SK-N-SH (cell line): Measurements from ENCODE around the gene PCDHB1. TPM values are rescaled to one million over a fixed set of nuclear protein-coding genes. Genes with fewer than 3 reads are reported as not detected.

ENCODE experiments used
- CTCF ChIA-PET: fragments of 300-600, 350-600 bp; formaldehyde crosslinking; extraction: SDS; loops from one replicate; lab custom pipeline; 2021; lab: Yijun Ruan, JAX
- POLR2A ChIA-PET: fragments of 350-600 bp; sonication (Branson Sonifier 250); formaldehyde crosslinking; extraction: SDS; loops from one replicate; lab custom pipeline; 2020; ENCODE audit warnings: antibody characterized with exemption, inconsistent platforms; lab: Yijun Ruan, JAX
- DNase-seq: peaks from one replicate; pipeline ENCODE4 v3.0.0; 2012
- H2AFZ ChIP-seq: fragments of 200-600 bp; sonication (generic); 2 replicates; pipeline ENCODE4 v1.8.1; 2016; ENCODE audit warnings: antibody characterized with exemption, mild to moderate bottlenecking, low read depth
- H3F3A ChIP-seq: fragments of 200-600 bp; sonication (generic); replicated peaks from 2 replicates; pipeline ENCODE3; 2016; ENCODE audit warnings: antibody characterized with exemption, mild to moderate bottlenecking; ENCODE audit not compliant: insufficient read depth
- H3K27ac ChIP-seq, 2 experiments: fragments of 200-500 bp in 1 of 2; fragments of 200-600 bp in 1 of 2; sonication (Bioruptor generic) in 1 of 2; sonication (generic), shearing (Covaris generic) in 1 of 2; 2 replicates each; pipeline versions ENCODE4 v1.5.1 to v1.6.1; 2014 to 2016; ENCODE audit warnings: low read depth in 2 of 2, inconsistent platforms in 1 of 2, low read length in 1 of 2, mild to moderate bottlenecking in 1 of 2, mixed read lengths in 1 of 2
- H3K27me3 ChIP-seq: fragments of 200-600 bp; sonication (generic), shearing (Covaris generic); 2 replicates; pipeline ENCODE4 v1.6.1; 2016; ENCODE audit warnings: mixed run types; ENCODE audit not compliant: insufficient read depth
- H3K36me3 ChIP-seq, 2 experiments: fragments of 200-500 bp in 1 of 2; fragments of 200-600 bp in 1 of 2; sonication (Bioruptor generic) in 1 of 2; sonication (generic) in 1 of 2; replicated peaks in 1 of 2; 2 replicates each; pipeline versions ENCODE3 to v1.5.1; 2014 to 2016; ENCODE audit warnings: low read length in 1 of 2, mild to moderate bottlenecking in 1 of 2; ENCODE audit not compliant: insufficient read depth in 2 of 2, control insufficient read depth in 1 of 2
- H3K4me1 ChIP-seq, 2 experiments: fragments of 200-500 bp in 1 of 2; fragments of 200-600 bp in 1 of 2; sonication (Bioruptor generic) in 1 of 2; sonication (generic), shearing (Covaris generic) in 1 of 2; 2 replicates each; pipeline versions ENCODE4 v1.5.1 to v1.6.1; 2014 to 2016; ENCODE audit warnings: low read depth in 1 of 2, low read length in 1 of 2, mixed run types in 1 of 2; ENCODE audit not compliant: insufficient read depth in 2 of 2, control insufficient read depth in 1 of 2
- H3K4me2 ChIP-seq: fragments of 200-600 bp; sonication (generic), shearing (Covaris generic); 2 replicates; pipeline ENCODE4 v1.6.1; 2017; ENCODE audit warnings: mixed run types
- H3K4me3 ChIP-seq, 2 experiments: fragments of 200-500 bp in 1 of 2; fragments of 200-600 bp in 1 of 2; sonication (Bioruptor generic) in 1 of 2; sonication (generic), shearing (Covaris generic) in 1 of 2; 2 replicates each; pipeline versions ENCODE4 v1.5.1 to v1.8.1; 2014 to 2016; ENCODE audit warnings: low read depth in 2 of 2, inconsistent platforms in 1 of 2, low read length in 1 of 2, mild to moderate bottlenecking in 1 of 2, mixed read lengths in 1 of 2, moderate library complexity in 1 of 2
- H3K79me2 ChIP-seq: fragments of 200-600 bp; sonication (generic); 2 replicates; pipeline ENCODE4 v1.8.1; 2017; ENCODE audit warnings: mild to moderate bottlenecking; ENCODE audit not compliant: insufficient read depth
- H3K9ac ChIP-seq: fragments of 200-600 bp; sonication (generic); 2 replicates; pipeline ENCODE4 v1.6.1; 2017; ENCODE audit warnings: mixed run types
- H3K9me2 ChIP-seq: fragments of 200-600 bp; sonication (generic); 2 replicates; pipeline ENCODE4 v1.6.1; 2017; ENCODE audit warnings: mixed run types
- H3K9me3 ChIP-seq: fragments of 200-600 bp; sonication (generic); 2 replicates; pipeline ENCODE4 v1.6.1; 2017; ENCODE audit warnings: mixed run types, mild to moderate bottlenecking, moderate library complexity
- H4K20me1 ChIP-seq: fragments of 200-600 bp; sonication (generic); 2 replicates; pipeline ENCODE4 v1.6.1; 2017; ENCODE audit warnings: mild to moderate bottlenecking, mixed run types; ENCODE audit not compliant: insufficient read depth
- CTCF ChIP-seq: fragments of 200-600 bp; sonication (generic); IDR thresholded peaks from 2 replicates; pipeline ENCODE4 v1.6.1; 2017; ENCODE audit warnings: antibody characterized with exemption, mild to moderate bottlenecking, moderate library complexity
- EZH2phosphoT487 ChIP-seq: fragments of 200-600 bp; sonication (generic); IDR thresholded peaks from 2 replicates; pipeline ENCODE4 v1.6.1; 2017; ENCODE audit warnings: low read depth, mixed run types, mild to moderate bottlenecking, antibody characterized with exemption, moderate library complexity, borderline replicate concordance
- FOXJ3 ChIP-seq: sonication (generic); formaldehyde crosslinking; IDR thresholded peaks from 2 replicates; pipeline ENCODE4 v1.5.1; 2020; ENCODE audit warnings: mild to moderate bottlenecking, missing genetic modification reagents
- GABPA ChIP-seq: IDR thresholded peaks from 2 replicates; pipeline ENCODE4 v1.4.0; 2012; ENCODE audit warnings: low read depth, mild to moderate bottlenecking
- GATA2 ChIP-seq: sonication (generic); formaldehyde crosslinking; IDR thresholded peaks from 2 replicates; pipeline ENCODE4 v1.5.0; 2020; ENCODE audit warnings: mild to moderate bottlenecking, missing genetic modification reagents
- IRF3 ChIP-seq: fragments of 150-350 bp; IDR thresholded peaks from 2 replicates; pipeline ENCODE4 v1.6.1; 2016; ENCODE audit warnings: mild to moderate bottlenecking, low read depth, low read length
- JUND ChIP-seq: IDR thresholded peaks from 2 replicates; pipeline ENCODE4 v1.4.0; 2012
- REST ChIP-seq: IDR thresholded peaks from 2 replicates; pipeline ENCODE4 v1.6.1; 2012; ENCODE audit warnings: mild to moderate bottlenecking, low read depth, low read length, moderate library complexity
- RXRA ChIP-seq: IDR thresholded peaks from 2 replicates; pipeline ENCODE4 v1.4.0; 2012; ENCODE audit warnings: low read depth, mild to moderate bottlenecking, borderline replicate concordance
- USF1 ChIP-seq: IDR thresholded peaks from 2 replicates; pipeline ENCODE4 v1.4.0; 2012; ENCODE audit warnings: low read depth, borderline replicate concordance
- WGBS: methylation state at CpG from one replicate; pipeline ENCODE4 v1.1.6; 2017; ENCODE audit warnings: low lambda C conversion rate; 5-methylcytosine and 5-hydroxymethylcytosine counted together
- polyA plus RNA-seq, 3 experiments: library from polyadenylated mRNA; depleted of rRNA; stranded (reverse); fragments of >200 nt; gene quantifications; 2 replicates each; pipeline ENCODE4 v1.2.3, GENCODE V29; 2012

The PCDHB1 gene
- polyA plus RNA-seq, 1 of the 3 experiments (the other 2 are of a cell fraction), result not detected

GRCh38 chr5:141105350-141105749 lies 54.2 kb downstream of the PCDHB1 start:
- POLR2A ChIA-PET, result no interaction called here

More at GRCh38 chr5:141105350-141105749, 54.2 kb downstream of the PCDHB1 start:
- H3K4me3 ChIP-seq, result no peak overlapping the region
- no peaks in the 10 kb centered on the region for H3K9me3 ChIP-seq
- H3K4me1 ChIP-seq, result no peaks in the 10 kb centered on the region
- H3K9me2 ChIP-seq, result no peaks in the 10 kb centered on the region
- H3F3A ChIP-seq, result no peaks in the 10 kb centered on the region
- no peak overlapping the region for H3K4me2 ChIP-seq
- H4K20me1 ChIP-seq, result no peaks in the 10 kb centered on the region
- no peak overlapping the region for H2AFZ ChIP-seq
- no peak for TF ChIP-seq RXRA
- TF ChIP-seq IRF3, result no peak
- no peak for TF ChIP-seq GATA2 (CRISPR knock-in tag)
- no peak for TF ChIP-seq GABPA
- TF ChIP-seq CTCF, result no peak
- no peak for TF ChIP-seq FOXJ3 (CRISPR knock-in tag)
- TF ChIP-seq EZH2phosphoT487, result no peak
- no peak for TF ChIP-seq JUND
- no peak for TF ChIP-seq USF1
- TF ChIP-seq REST, result no peak
- TF ChIP-seq, all 33 proteins: peak for 0
- CTCF ChIA-PET, result interaction anchor here (1.0 to 1.4 kb wide), 2 partner anchors 17 to 264 kb away, joined by 3 to 4 read pairs; partner anchors contain the start of genes PCDHA8 and PCDHB4
- H3K27me3 ChIP-seq, result no peaks in the 10 kb centered on the region
- 43% methylated on average over 2 of the region's 2 CpGs for WGBS
- no peak overlapping the region for H3K27ac ChIP-seq
- H3K79me2 ChIP-seq, result no peaks in the 10 kb centered on the region
- no peaks in the 10 kb centered on the region for H3K36me3 ChIP-seq
- no peak for DNase-seq
- H3K9ac ChIP-seq, result no peak overlapping the region

Other genes starting within 250 kb of the PCDHB1 start
- 1.2 and 1.4 TPM in 2 replicates for gene PCDHA4, start 244.3 kb upstream of the PCDHB1 start, polyA plus RNA-seq (2012; rRNA removed)
- 0.02 TPM in 2 replicates for gene PCDHA5, start 229.8 kb upstream of the PCDHB1 start, polyA plus RNA-seq (2012; rRNA removed)
- 0.02 and 0.03 TPM in 2 replicates for gene PCDHA6, start 223.4 kb upstream of the PCDHB1 start, polyA plus RNA-seq (2012; rRNA removed)
- 0.15 and 0.16 TPM in 2 replicates for gene PCDHA7, start 217.1 kb upstream of the PCDHB1 start, polyA plus RNA-seq (2012; rRNA removed)
- 0.54 and 0.63 TPM in 2 replicates for gene PCDHA8, start 210.2 kb upstream of the PCDHB1 start, polyA plus RNA-seq (2012; rRNA removed)
- 0.02 TPM in 2 replicates for gene PCDHA9, start 203.0 kb upstream of the PCDHB1 start, polyA plus RNA-seq (2012; rRNA removed)
- gene PCDHA10, start 195.5 kb upstream of the PCDHB1 start, polyA plus RNA-seq (2012; rRNA removed), result 0.02 TPM in 2 replicates
- gene PCDHA11, start 182.4 kb upstream of the PCDHB1 start, polyA plus RNA-seq (2012; rRNA removed), result not detected in 2 replicates
- 0.54 and 0.70 TPM in 2 replicates for gene PCDHA12, start 176.1 kb upstream of the PCDHB1 start, polyA plus RNA-seq (2012; rRNA removed)
- not detected in 2 replicates for gene PCDHA13, start 169.2 kb upstream of the PCDHB1 start, polyA plus RNA-seq (2012; rRNA removed)
- 0.08 and 0.21 TPM in 2 replicates for gene PCDHAC1, start 125.1 kb upstream of the PCDHB1 start, polyA plus RNA-seq (2012; rRNA removed)
- 0.39 and 0.76 TPM in 2 replicates for gene PCDHAC2, start 84.9 kb upstream of the PCDHB1 start, polyA plus RNA-seq (2012; rRNA removed)
- gene PCDHB2, start 43.2 kb downstream of the PCDHB1 start, polyA plus RNA-seq (2012; rRNA removed), result 1.6 and 1.8 TPM in 2 replicates
- 1.7 and 2.2 TPM in 2 replicates for gene PCDHB3, start 49.1 kb downstream of the PCDHB1 start, polyA plus RNA-seq (2012; rRNA removed)
- 0.36 and 0.51 TPM in 2 replicates for gene PCDHB4, start 70.4 kb downstream of the PCDHB1 start, polyA plus RNA-seq (2012; rRNA removed)
- gene PCDHB5, start 83.8 kb downstream of the PCDHB1 start, polyA plus RNA-seq (2012; rRNA removed), result 0.08 and 0.10 TPM in 2 replicates
- 3.9 and 5.0 TPM in 2 replicates for gene PCDHB6, start 98.7 kb downstream of the PCDHB1 start, polyA plus RNA-seq (2012; rRNA removed)
- gene PCDHB7, start 121.3 kb downstream of the PCDHB1 start, polyA plus RNA-seq (2012; rRNA removed), result 1.5 and 1.7 TPM in 2 replicates
- gene PCDHB8, start 126.4 kb downstream of the PCDHB1 start, polyA plus RNA-seq (2012; rRNA removed), result 3.0 and 3.4 TPM in 2 replicates
- gene PCDHB16, start 131.0 kb downstream of the PCDHB1 start, polyA plus RNA-seq (2012; rRNA removed), result 2.3 and 2.7 TPM in 2 replicates
- gene PCDHB9, start 135.8 kb downstream of the PCDHB1 start, polyA plus RNA-seq (2012; rRNA removed), result 1.4 and 2.4 TPM in 2 replicates
- 1.4 and 1.5 TPM in 2 replicates for gene PCDHB10, start 141.0 kb downstream of the PCDHB1 start, polyA plus RNA-seq (2012; rRNA removed)
- gene PCDHB11, start 148.3 kb downstream of the PCDHB1 start, polyA plus RNA-seq (2012; rRNA removed), result 0.41 and 0.61 TPM in 2 replicates
- gene PCDHB12, start 157.3 kb downstream of the PCDHB1 start, polyA plus RNA-seq (2012; rRNA removed), result 1.9 and 2.0 TPM in 2 replicates
- 0.85 and 0.88 TPM in 2 replicates for gene PCDHB13, start 162.5 kb downstream of the PCDHB1 start, polyA plus RNA-seq (2012; rRNA removed)
- gene PCDHB14, start 172.0 kb downstream of the PCDHB1 start, polyA plus RNA-seq (2012; rRNA removed), result 9.7 and 10.6 TPM in 2 replicates
- gene PCDHB15, start 194.0 kb downstream of the PCDHB1 start, polyA plus RNA-seq (2012; rRNA removed), result 0.99 and 1.3 TPM in 2 replicates